Activated CD8-positive, alpha-beta memory T cell treated with anti-CD3 and anti-CD28 coated beads for 4 hours (primary cell): Measurements from ENCODE around the gene PADI6.
A peak's percentile ranks its signal among the peaks of the same experiment; 100 is the strongest.
"Not testable (repeated sequence)": the region's sequence is repeated elsewhere in the genome, so short reads cannot be mapped to it uniquely, and the experiment has no call there.

Experiments
- DNase-seq, 2 donors: peaks; one replicate each; pipeline ENCODE4 v3.0.0-alpha.2; 2020; ENCODE audit warnings: low read depth in 2 of 2

The PADI6 gene

GRCh38 chr1:17371896-17372295 is at the start of gene PADI6:
Gene PADI6 (plus strand): TSS chr1:17372196. CDS start chr1:17372246, 50 bp downstream.
- DNase-seq: no peak

- no peak for DNase-seq
Measured at GRCh38 chr1:17328855-17329254, 43.1 kb upstream of the PADI6 start.

- no peak for DNase-seq
Measured at GRCh38 chr1:17329610-17330009, 42.4 kb upstream of the PADI6 start.

DNA sequence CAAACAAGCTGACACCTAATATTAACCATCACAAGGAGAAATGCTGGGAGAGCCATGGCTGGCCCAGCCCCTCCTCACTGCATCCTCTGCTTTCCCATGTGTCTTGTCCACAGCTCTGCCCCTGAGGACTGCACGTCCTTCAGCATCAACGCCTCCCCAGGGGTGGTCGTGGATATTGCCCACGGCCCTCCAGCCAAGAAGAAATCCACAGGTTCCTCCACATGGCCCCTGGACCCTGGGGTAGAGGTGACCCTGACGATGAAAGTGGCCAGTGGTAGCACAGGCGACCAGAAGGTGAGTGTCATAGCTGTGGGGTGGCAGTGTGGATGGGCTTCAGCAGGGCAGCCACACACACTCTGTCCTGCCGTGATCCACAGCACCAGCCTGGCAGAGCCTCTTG is 41.1 kb upstream of the PADI6 start:
- DNase-seq: no peak

- DNase-seq: no peak
Measured at GRCh38 chr1:17333081-17333480, 38.9 kb upstream of the PADI6 start.

- peak; percentile 13 to 19 for DNase-seq
Measured at GRCh38 chr1:17335821-17336710, 35.9 kb upstream of the PADI6 start.

GRCh38 chr1:17338706-17339493 is 33.1 kb upstream of the PADI6 start:
- DNase-seq: no peak

GRCh38 chr1:17339521-17339920 is 32.5 kb upstream of the PADI6 start:
- DNase-seq: no peak

DNA sequence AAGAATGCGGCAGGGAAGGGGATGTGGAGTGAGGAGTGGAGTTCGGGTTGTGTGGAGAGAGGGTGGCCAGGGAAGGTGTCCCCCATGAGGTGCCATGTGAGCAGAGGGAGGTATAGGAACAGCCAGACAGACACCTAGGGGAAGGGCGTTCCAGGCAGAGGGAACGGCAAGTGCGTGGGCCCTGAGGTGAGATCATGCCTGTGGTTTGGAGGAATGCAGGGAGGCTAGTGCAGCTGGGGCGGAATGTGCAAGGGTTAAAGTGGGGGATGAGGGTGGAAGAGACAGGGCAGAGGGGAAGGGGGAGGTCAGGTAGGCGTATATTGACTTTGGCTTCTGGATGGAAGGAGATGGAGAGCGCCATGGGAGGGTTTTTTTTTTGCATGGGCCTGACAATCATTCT is 31.6 kb upstream of the PADI6 start:
- DNase-seq: no peak

- no peak for DNase-seq
Measured at GRCh38 chr1:17342014-17342441, 30.0 kb upstream of the PADI6 start.

DNA sequence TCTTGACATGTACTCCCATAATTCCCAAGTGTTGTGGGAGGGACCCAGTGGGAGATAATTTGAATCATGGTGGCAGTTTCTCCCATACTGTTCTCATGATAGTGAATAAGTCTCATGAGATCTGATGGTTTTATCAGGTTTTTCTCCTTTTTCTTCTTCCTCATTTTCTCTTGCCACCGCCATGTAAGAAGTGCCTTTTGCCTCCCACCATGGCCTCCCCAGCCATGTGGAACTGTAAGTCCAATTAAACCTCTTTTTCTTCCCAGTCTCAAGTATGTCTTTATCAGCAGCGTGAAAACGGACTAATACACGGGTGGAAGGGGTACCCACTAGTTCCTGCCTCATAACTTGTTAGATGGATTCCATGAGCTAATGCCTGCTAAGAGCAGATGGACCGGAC is 26.5 kb upstream of the PADI6 start:
- not testable (repeated sequence) for DNase-seq

DNA sequence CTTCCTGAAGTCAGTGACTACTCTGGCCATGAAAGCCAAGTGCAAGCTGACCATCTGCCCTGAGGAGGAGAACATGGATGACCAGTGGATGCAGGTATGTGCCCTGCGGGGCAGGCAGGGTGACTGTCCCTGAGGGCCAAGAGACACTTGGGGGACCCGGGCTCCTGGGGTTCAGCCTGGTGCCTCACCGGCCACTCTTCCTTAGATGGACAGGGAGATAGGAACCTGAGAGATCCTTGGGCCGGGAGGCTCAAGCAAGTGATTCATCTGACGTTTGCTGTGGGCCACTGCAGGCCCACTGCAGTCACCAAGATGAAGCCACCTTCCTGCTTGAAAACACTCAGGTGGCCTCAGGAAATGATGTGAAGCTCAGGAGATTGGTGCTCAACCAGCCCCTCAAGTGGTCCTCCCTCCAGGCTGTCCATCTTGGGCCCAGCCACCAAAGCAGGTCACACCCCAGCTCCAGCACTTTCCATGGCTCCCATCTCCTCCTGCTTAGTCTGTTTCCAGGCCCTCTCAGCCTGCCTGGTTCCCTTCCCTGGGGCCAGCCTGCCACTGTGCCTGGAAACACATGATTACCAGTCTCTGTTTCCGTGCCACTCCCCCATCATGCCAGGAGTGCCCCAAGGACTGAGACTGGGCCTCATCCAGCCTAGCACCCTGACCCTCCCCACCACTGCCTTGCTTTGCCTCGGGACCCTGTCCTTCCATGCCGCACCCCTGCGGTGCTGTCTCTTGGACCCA is 25.8 kb upstream of the PADI6 start:
- no peak for DNase-seq

- DNase-seq: no peak
Measured at GRCh38 chr1:17347769-17348592, 24.0 kb upstream of the PADI6 start.

GRCh38 chr1:17348593-17349234 is 23.3 kb upstream of the PADI6 start:
- no peak for DNase-seq

GRCh38 chr1:17350083-17350482 is 21.9 kb upstream of the PADI6 start:
- no peak for DNase-seq

- DNase-seq: no peak
Measured at GRCh38 chr1:17350928-17351446, 21.0 kb upstream of the PADI6 start.

- DNase-seq: no peak
Measured at GRCh38 chr1:17351598-17352324, 20.2 kb upstream of the PADI6 start.

- no peak for DNase-seq
Measured at GRCh38 chr1:17352419-17352909, 19.5 kb upstream of the PADI6 start.

GRCh38 chr1:17355898-17356297 is 16.1 kb upstream of the PADI6 start:
- DNase-seq: no peak
